ENCODE measurements around the gene RAG1.

GRCh38 chr11:36564376-36565030, 3.3 kb upstream of the RAG1 start:
- TF ChIP-seq EZH2 (IDR thresholded peaks at IDR 0.05; ENCODE audit: insufficient read depth, poor library complexity, severe bottlenecking) (peak; percentile 13), EZH2phosphoT487 (IDR thresholded peaks at IDR 0.05; ENCODE audit: insufficient read depth, low read depth) (no peak)

Measured in GM23248 (cell line).